GM12873 (cell line): ENCODE results near the gene TIMM23B.
"Not testable (repeated sequence)": the region's sequence is repeated elsewhere in the genome, so short reads cannot be mapped to it uniquely, and the experiment has no call there.

Experiments
- TF ChIP-seq, protein P1 (sequence below): IDR thresholded peaks from 2 replicates; pipeline ENCODE4 v1.5.1; 2012; ENCODE audit warnings: low read depth, mild to moderate bottlenecking, moderate library complexity, low read length, control low read depth; ENCODE audit not compliant: insufficient read depth; ENCODE audit errors: missing control alignments

TIMM23B gene, protein sequence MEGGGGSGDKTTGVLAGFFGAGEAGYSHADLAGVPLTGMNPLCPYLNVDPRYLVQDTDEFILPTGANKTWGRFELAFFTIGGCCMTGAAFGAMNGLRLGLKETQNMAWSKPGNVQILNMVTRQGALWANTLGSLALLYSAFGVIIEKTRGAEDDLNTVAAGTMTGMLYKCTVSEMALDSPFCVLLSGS

DNA sequence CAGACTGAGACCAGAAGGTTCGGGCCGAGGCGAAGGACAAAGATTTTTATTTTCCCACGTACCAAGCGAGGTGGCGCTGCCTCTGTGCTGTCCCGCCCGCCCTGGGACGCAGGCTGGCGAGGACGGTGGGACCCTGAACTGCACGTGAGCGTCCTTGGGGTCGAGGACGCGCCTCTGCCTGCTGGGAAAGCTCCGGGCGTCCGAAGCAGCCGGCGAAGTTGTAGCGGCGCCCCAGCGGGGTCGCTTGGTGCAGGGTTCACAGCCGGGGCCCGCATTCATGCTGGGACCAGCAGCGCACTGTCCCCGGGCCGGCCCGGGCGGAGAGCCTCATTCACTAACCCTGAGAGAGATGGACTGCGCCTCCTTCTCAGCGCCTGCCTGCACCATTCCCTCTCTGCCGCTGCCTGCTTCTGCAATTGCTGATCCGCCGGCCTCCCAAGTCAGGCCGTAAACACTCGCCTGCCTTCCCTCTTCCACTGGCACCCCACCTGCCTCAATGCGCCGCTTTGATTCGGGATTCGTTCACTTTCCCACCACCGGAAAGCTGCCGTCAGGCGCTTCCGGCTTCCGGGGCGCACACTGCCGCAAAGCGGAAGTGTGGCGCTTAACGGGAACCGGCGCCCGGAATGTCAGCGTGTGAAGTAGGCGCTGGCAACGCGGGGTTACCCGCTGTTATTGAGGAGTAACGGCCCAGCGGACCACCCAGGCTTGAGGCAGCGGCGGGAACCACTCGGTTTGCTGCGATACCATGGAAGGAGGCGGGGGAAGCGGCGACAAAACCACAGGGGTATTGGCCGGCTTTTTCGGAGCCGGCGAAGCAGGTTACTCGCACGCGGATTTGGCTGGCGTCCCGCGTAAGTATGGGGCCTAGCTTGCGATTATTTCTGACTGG, at the start of gene TIMM23B, which contains the start of gene PARG:
TSS of gene TIMM23B (plus strand) at position 607 of the 892 bp plus-strand sequence. CDS start at position 749, 142 bp downstream.
TSS of gene PARG (minus strand) at position 581 of the 892 bp plus-strand sequence. CDS start at position 279, 302 bp downstream.
- TF ChIP-seq, protein P1, sequence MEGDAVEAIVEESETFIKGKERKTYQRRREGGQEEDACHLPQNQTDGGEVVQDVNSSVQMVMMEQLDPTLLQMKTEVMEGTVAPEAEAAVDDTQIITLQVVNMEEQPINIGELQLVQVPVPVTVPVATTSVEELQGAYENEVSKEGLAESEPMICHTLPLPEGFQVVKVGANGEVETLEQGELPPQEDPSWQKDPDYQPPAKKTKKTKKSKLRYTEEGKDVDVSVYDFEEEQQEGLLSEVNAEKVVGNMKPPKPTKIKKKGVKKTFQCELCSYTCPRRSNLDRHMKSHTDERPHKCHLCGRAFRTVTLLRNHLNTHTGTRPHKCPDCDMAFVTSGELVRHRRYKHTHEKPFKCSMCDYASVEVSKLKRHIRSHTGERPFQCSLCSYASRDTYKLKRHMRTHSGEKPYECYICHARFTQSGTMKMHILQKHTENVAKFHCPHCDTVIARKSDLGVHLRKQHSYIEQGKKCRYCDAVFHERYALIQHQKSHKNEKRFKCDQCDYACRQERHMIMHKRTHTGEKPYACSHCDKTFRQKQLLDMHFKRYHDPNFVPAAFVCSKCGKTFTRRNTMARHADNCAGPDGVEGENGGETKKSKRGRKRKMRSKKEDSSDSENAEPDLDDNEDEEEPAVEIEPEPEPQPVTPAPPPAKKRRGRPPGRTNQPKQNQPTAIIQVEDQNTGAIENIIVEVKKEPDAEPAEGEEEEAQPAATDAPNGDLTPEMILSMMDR: not testable (repeated sequence)

DNA sequence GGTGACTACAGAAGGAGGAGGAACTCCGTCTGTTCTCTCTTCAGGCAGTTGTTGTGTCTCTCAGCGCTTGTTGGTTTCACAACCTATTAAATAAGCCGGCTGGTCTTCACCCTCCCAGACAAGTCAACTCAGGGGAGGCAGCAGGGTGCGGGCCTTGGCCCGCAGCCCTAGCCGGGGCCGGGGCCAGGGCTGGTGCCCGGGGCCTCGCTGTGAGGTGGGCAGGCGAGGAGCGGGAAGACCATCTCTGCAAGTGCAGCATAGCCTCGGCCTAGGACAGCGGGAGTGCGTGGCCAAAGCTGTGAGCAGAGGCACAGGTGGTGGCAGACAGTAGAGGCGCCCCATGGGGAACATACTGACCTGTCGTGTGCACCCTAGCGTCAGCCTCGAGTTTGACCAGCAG, 46.5 kb downstream of the TIMM23B start, which contains the start of gene AGAP6:
TSS of gene AGAP6 (plus strand) at position 31 of the 400 bp plus-strand sequence. CDS start at position 341, 310 bp downstream.
- TF ChIP-seq, protein P1: not testable (repeated sequence)

DNA sequence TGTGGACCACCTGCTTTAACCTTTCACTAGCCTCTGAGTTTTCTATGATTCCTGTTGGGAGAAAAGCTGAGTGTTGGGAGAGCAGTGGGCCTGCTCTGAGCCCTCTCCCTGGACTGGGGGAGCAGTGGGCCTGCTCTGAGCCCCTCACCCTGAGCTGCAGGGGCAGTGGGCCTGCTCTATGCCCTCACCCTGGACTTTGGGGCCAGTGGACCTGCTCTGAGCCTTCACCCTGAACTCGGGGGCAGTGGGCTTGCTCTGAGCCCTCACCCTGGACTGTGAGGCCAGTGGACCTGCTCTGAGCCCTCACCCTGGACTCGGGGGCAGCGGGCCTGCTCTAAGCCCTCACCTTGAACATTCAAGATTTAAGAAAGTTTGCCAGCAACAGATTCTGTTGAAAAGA, 79.8 kb downstream of the TIMM23B start:
- TF ChIP-seq, protein P1: no peak
